GM21529 (cell line): ENCODE data around the gene OR4D1.
"Not testable (repeated sequence)": the region's sequence is repeated elsewhere in the genome, so short reads cannot be mapped to it uniquely, and the experiment has no call there.

ENCODE experiments used
- ATAC-seq: cut with Tn5 transposase; IDR thresholded peaks from one replicate; pipeline ENCODE4 v1.9.1; 2021; ENCODE audit not compliant: unreplicated experiment

Gene OR4D1

DNA sequence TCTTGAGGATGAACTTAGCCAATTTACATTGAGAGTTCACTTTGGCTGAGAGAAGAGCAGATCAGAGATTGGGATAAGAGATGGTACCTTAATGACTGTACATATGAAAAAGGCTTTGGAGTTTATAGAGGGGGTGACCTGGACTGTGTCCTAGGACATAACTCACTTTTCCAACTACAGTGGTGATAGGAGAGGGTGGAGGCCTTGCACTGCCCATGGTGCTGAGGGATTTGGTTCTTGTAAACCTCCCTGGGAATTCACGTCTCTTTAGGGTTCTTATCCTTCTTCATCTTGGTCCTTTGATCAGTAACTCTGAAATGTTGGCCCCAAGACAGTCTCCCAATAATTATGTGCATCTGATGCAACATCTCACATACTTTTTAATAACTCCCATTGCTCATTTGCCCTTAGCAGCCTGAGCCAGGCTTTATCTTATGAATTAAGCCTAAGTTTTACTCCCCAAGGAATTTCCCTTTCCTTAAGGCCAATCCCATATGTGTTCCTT, at the start of gene OR4D1:
OR4D1 (plus strand) TSS at position 455 of the 505 bp plus-strand sequence. CDS start 6,770 bp downstream, outside the sequence.
- no peak for ATAC-seq

DNA sequence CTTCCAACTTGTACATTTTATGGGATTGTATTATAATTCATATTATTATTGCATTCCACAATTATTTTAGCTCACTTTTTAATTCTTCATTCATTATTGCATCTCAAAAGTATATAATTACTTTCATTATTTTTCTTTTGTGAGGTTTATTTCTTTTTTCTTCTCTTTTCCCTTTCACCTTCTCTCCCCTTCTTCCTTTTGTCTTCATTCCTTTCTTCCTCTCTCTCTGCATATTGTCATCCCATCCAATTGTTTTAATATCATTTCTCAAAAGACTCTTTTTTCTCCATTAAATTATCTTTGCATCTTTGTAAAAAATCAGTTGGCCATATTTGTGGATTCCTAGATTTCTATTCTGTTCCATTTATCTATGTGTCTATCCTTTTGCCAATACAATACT, 47.7 kb upstream of the OR4D1 start:
- no peak for ATAC-seq

DNA sequence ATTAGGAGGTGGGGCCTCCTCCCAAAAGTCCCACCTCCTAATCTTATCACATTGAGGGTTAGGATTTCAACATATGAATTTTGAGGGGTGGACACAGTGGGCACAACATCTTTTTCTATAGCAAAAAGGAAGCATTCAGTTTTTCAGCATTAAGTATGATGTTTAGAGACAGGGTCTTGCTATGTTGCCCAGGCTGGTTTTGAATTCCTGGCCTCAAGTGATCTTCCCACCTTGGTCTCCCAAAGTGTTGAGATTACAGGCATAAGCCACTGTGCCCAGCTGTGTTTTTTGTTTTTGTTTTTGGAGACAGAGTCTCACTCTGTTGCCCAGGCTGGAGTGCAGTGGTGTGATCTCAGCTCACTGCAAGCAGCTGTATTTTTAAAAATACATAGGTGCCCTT, 46.3 kb upstream of the OR4D1 start:
- not testable (repeated sequence) for ATAC-seq

DNA sequence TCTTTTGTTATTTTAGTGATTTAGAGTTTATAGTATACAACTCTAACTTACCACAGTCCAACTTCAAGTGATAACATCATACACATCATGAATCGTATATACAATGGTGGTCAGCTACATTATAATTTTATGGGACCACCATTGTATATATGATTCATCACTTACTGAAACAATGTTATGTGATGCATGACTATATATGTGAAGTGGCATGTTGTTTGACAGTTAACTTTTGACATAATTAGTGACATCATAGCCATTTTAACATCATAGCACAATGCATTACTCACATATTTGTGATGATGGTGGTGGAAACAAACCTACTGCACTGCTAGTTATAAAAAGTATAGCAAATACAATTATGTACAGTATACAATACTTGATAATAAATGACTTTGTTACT, 43.1 kb upstream of the OR4D1 start:
- no peak for ATAC-seq

DNA sequence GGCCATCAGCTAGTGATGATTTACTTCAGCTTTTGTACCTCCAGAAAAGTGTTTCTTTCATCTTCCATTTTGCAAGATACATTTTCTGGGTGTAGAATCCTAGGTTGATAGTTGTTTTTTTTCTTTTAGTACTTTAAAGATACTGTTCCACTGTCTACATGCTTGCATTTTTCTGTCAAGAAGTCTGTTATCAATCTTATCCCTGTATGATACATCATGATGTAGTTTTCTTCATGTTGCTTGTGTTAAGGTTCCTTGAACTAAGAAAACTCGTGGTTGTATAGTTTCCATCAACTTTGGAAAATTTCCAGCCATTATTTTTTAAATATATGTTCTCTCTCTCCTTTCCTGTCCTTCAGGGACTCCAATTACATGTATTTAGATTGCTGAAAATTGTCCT, 40.9 kb upstream of the OR4D1 start:
- ATAC-seq = no peak

DNA sequence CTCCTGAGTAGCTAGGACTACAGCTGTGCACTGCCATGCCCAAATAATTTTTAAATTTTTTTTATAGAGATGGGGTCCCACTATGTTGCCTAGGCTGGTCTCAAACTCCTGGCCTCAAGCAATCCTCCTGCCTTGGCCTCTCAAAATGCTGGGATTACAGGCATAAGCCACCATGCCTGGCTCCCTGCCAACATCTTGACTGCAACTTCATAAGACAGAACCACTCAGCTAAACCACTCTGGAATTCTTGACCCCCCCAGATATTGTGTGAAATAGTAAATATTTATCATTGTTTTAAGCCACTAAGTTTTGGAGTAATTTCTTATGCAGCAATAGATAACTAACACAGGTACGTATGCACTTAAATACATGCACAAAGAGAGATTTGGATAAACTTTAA, 39.0 kb upstream of the OR4D1 start:
- no peak for ATAC-seq

DNA sequence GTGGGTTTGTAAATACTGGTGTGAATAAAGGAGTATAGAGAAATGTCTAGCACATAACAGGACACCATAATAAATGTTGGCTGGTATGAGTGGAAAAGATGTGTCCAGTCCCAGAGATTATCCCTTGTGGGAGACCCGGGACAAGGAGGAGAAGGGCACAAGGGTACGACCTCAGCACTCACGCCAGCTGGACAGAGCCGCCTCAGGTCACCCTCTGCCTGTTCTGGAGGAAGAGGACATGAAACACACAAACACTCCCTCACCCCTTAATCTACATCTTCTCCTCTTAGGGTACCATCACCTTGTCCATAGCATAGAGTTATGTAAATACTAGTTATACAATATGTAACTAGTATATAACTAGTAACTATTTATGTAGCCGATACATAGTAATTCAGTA, 38.2 kb upstream of the OR4D1 start:
- no peak for ATAC-seq

DNA sequence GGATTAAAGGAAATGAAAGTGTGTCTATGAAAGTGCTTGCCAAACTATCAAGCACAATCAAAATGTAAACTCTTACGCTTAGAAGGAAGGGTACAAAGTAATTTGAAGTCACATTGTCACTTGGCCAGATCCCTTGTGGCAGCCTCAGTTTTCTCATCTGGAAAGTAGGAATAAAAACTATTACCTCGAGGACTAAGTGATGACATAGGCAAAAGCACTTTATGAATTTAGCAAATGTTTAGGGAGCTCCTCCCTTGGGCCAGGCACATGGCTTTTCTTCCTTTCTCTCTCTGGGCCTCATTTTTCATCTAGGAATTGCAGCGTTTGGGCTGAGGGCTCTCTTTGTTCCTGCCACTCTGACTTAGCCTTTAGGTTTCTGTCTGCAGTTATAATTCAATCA, 36.5 kb upstream of the OR4D1 start:
- ATAC-seq = no peak

DNA sequence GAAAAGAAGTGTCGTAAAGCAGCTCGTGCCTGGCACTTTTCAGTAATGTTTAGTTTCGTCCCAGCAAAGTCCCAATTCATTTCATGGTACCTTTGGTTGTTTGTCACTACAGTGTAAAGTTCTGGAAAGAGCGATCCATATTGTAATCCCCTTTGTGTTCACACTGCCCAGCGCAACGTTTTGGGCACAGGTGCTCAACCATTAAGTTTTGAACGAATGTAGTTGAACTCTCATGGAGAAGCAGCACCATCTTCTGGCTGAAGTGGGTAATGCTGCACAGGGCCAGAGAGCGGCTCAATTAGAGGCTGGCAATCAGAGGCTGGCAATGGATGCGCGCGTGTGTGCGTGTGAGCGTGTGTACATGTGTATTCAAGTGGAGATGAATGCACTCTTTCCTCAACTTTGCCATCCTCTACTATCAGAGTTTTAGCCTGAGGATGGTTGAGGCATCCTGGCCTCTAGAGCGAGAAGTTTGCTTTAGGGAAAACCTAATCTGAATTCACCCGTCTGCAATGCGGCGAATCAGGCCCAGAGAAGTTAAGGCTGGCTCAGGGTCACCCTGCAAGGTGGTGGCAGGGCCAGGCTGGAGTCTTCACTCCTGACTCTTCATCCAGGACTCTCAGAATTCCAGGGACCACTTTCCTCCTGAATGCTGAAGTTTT, 35.1 kb upstream of the OR4D1 start:
- no peak for ATAC-seq

DNA sequence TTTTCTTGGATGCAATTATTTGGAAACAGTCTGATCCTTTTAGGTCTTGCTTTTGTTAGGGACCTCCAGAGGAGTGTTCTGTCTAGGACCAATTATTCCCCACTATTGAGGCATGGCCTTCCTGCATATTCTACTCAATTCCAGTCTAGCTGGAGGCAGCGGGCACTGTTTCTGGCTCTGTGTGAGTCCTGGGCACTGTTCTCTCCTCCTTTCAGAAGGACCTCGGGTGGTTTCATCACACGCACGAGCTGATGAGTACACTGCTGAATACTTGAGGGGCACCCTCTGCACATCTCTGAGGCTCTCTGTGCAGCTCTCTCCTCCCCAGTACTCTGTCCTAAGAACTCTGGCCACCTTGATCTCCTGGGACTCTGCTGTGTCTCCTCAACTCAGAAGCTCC, 34.2 kb upstream of the OR4D1 start:
- ATAC-seq = no peak

DNA sequence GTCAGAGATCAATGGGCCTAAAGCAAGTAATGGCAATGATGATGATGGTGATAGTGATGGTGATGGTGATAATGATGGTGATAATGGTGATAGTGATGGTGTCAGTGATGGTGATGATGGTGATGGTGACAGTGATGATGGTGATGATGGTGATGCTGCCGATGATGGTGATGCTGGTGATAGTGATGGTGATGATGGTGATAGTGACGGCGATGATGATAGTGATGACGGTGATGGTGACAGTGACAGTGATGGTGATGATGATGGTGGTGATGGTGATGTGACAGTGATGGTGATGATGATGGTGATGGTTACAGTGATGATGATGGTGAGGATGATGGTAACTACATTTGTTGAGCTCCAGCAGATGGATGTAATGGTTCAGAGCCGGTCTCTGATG, 30.8 kb upstream of the OR4D1 start:
- ATAC-seq = no peak

DNA sequence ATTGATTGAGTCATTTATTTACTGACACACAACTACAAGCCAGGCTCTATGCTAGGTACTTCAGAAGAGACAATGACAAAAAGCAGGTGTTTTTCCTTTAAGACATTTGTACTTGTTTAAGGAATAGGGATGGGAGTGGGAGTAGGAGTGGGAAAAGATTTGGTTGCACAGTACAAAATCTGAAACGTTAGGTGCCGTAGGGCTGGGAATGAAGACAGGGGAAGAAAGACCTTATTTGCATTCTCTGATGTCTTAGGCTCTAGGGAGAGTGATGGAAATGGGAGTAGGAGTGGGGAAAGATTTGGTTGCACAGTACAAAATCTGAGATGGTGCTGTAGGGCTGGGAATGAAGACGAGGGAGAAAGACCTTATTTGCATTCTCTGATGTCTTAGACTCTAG, 28.7 kb upstream of the OR4D1 start:
- no peak for ATAC-seq

DNA sequence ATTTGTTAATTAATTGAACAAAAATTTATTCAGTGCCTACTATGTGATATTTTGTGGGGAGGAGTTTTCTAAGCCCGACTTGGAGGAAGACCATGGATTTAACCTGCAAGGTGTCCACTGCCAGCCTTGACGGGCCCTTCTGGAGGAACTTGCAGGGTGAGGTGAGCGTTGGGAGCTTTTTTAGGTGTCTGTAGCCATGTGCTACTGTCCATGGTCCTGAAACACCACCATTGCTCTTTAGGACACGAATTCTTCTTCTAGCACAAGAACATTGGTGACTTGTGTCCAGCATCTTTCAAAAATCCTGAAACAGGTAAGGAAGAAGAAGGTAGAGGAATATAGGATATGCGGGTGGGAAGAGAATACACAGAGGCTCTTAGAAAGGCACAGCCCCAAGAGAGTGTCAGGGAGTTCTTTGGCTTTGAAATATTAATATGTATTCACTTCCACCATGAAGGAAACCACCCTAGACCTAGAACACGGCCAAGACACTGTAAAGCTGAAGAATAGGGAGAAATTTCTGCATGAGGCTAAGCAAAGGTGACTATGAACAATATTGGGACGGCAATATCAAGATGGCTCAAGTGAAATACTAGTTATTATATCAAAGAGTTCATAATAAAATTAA, 27.9 kb upstream of the OR4D1 start:
- ATAC-seq = no peak

DNA sequence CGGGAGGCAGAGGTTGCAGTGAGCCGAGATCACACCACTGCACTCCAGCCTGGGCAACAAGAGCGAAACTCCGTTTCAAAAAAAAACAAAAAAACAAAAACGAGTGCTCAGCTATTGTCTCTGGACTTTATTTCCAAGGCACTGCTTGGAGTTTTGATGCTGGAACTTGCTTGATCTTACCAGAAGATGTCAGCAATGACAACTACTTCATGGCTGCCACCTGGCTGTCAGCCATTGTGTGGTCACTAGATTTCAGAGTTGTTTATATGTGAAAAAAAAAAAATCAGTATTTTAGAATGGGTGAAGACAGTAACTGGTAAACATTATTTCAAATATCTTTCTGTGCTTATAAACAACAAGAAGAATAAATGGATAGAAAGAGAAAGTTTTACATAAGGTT, 26.3 kb upstream of the OR4D1 start:
- no peak for ATAC-seq

DNA sequence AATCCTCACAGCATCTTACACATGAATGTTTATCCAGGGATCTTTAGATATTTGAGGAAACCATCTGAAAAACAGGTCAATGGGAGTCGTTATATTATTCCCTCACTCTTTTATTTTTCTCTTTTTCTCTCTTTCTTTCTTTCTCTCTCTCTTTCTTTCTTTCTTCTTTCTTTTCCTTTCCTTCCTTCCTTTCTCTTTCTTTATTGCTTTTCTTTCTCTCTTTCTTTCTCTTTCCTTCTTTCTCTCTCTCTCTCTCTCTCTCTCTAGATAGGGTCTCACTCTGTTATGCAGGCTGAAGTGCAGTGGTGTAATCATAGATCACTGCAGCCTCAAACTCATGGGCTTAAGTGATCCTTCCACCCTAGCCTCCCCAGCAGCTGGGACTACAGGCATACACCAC, 20.3 kb upstream of the OR4D1 start:
- no peak for ATAC-seq

DNA sequence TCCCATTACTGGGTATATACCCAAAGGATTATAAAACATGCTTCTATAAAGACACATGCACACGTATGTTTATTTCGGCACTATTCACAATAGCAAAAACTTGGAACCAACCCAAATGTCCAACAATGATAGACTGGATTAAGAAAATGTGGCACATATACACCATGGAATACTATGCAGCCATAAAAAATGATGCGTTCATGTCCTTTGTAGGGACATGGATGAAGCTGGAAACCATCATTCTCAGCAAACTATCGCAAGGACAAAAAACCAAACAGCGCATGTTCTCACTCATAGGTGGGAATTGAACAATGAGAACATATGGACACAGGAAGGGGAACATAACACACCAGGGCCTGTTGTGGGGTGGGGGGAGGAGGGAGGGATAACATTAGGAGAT, 15.5 kb upstream of the OR4D1 start:
- ATAC-seq = not testable (repeated sequence)

DNA sequence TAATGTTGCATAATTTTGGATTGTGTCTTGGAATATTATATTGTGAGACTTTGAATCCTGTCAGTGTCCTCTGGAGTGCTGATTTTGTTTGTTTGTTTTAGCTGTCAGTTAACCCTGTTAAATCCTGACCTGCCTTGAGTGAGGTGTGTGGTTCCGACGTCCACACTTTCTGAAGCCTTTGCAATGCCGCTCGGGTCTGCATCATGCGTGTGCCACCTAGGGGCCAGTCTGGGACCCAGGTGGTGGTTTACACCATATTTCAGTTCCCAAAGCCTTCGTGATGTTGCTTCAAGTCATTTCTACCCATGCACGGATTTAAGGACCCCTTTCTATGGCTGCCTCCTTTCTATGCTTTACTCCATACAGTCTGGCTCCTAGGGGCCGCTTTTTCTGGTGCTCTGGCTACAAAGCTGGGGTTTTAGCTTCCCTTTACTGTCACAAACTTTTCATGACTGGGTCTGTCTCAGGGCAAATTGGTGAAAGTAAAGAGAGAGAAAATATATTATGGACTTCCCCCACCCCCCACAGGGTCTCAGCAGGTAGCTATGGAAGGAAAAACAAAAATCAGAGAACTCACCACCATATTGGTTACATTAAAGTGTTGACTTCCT, 11.4 kb upstream of the OR4D1 start:
- no peak for ATAC-seq

DNA sequence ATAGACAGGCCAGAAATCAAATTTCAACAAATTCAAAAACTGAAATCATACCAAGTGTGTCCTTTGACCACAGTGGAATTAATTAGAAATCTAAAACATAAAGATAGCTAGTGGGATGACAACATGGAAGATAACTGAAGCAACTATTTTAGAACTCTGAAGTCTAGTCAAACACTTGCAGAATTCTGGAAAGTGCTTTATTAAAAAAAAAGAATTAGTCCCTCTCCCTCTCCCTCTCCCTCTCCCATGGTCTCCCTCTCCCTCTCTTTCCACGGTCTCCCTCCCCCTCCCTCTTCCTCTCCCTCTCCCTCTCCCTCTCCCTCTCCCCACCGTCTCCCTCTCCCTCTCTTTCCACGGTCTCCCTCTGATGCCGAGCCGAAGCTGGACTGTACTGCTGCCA, 6.7 kb upstream of the OR4D1 start:
- ATAC-seq = no peak

DNA sequence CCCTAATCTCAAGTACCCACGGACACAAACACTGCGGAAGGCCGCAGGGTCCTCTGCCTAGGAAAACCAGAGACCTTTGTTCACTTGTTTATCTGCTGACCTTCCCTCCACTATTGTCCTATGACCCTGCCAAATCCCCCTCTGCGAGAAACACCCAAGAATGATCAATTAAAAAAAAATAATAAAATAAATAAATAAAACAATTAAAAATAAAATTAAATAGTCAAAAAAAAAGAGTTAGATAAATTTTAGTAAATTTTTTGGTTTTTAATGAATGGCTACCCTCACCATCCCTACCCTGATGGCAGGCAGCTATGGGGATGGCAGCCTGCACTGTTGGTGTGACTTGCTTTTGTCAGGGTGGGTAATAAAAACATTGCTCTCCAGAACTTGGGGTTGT, 4.8 kb upstream of the OR4D1 start:
- not testable (repeated sequence) for ATAC-seq

DNA sequence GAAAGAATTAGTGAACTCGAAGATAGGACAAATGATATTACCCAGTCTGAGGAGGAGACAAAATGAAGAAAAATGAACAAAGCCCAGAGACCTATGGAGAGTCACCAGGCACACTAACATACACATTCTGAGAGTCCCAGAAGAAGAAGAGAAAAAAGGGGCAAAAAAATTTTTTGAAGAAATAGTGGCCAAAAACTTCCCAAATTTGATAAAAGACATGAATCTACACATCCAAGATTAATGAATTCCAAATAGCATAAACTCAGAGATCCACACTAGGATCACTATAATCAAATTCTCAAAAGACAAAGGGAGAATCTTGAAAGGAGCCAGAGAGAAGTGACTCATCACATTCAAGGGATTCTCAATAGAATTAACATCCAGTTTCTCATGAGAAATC, 3.4 kb upstream of the OR4D1 start:
- no peak for ATAC-seq

DNA sequence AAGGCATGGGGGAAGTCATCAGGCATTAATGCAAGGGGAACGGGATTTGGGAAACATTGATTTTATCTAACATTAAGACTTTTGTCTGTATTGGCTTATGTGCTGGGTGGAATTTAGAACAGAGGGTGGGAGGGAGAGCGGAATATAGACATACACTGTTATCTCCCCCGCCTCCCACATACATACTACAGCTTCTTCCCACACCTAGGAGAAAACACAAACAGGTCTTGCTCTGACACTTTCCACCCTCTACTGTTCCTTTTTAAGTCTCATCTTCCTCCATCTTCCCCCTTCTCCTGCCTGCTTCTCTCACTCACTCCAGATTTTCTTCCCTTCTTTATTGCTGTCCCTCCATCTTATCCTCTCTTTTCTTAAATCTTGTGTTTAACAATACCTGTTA, 425 bp downstream of the OR4D1 start:
- no peak for ATAC-seq

DNA sequence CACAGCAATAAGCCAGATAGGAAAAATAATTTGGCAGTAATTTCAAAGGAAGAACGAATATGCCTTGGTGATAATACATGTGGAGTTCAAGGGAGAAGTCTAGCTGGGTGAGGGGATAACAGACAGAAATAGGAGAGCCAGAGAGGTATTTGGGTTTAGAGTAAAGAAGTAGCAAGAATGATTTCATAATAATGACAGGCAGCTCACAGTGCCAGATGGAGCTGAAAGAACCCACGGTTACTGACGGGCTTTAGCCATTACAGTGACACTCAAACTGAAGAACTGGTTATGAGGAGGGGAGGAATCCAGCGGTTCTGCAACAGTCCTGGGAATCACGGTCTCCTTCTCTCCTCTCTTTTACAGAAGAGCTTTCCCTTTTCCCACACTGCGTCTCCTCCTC, 2.2 kb downstream of the OR4D1 start:
- ATAC-seq = no peak
